HepG2 (cell line): ENCODE measurements around the gene PPFIA2.

Source experiments
- HCFC1 ChIP-seq: fragments of 150-350 bp; IDR thresholded peaks from 2 replicates; pipeline ENCODE4 v1.6.1; 2014; ENCODE audit warnings: low read depth, low read length
- TF ChIP-seq, protein P1 (sequence below): sonication (generic); formaldehyde crosslinking; IDR thresholded peaks from 2 replicates; pipeline ENCODE4 v1.5.0; 2020; ENCODE audit warnings: mild to moderate bottlenecking, missing genetic modification reagents, moderate library complexity

- TF ChIP-seq, protein P1, sequence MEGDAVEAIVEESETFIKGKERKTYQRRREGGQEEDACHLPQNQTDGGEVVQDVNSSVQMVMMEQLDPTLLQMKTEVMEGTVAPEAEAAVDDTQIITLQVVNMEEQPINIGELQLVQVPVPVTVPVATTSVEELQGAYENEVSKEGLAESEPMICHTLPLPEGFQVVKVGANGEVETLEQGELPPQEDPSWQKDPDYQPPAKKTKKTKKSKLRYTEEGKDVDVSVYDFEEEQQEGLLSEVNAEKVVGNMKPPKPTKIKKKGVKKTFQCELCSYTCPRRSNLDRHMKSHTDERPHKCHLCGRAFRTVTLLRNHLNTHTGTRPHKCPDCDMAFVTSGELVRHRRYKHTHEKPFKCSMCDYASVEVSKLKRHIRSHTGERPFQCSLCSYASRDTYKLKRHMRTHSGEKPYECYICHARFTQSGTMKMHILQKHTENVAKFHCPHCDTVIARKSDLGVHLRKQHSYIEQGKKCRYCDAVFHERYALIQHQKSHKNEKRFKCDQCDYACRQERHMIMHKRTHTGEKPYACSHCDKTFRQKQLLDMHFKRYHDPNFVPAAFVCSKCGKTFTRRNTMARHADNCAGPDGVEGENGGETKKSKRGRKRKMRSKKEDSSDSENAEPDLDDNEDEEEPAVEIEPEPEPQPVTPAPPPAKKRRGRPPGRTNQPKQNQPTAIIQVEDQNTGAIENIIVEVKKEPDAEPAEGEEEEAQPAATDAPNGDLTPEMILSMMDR (CRISPR knock-in tag): no peak
- TF ChIP-seq HCFC1: no peak
Measured at GRCh38 chr12:81539279-81539678, 219.9 kb downstream of the PPFIA2 start.
